H9 (cell line): Measurements from ENCODE around the gene EEF1AKMT3. TPM values are rescaled to one million over a fixed set of nuclear protein-coding genes. Genes with fewer than 3 reads are reported as not detected.
A peak's percentile ranks its signal among the peaks of the same experiment; 100 is the strongest.

ENCODE experiments used
- DNase-seq: peaks from one replicate; pipeline ENCODE4 v3.0.0-alpha.2; 2017
- H2AFZ ChIP-seq: one replicate; pipeline ENCODE4 v1.6.1; 2013; ENCODE audit warnings: mild to moderate bottlenecking, low read length, control low read depth, moderate library complexity
- H2AK5ac ChIP-seq: 2 replicates; pipeline ENCODE4 v1.6.1; 2013; ENCODE audit warnings: low read length, control low read depth, mixed read lengths; ENCODE audit not compliant: insufficient read length
- H2BK120ac ChIP-seq: one replicate; pipeline ENCODE4 v1.6.1; 2013; ENCODE audit warnings: low read depth, mild to moderate bottlenecking, low read length, control low read depth, inconsistent platforms; ENCODE audit not compliant: poor library complexity, severe bottlenecking
- H2BK12ac ChIP-seq: 2 replicates; pipeline ENCODE4 v1.6.1; 2013; ENCODE audit warnings: low read length, control low read depth, mixed read lengths, low read depth; ENCODE audit not compliant: insufficient read length
- H2BK15ac ChIP-seq: 2 replicates; pipeline ENCODE4 v1.6.1; 2013; ENCODE audit warnings: low read depth, low read length, control low read depth
- H2BK20ac ChIP-seq: one replicate; pipeline ENCODE4 v1.6.1; 2013; ENCODE audit warnings: low read depth, mild to moderate bottlenecking, low read length, control low read depth, inconsistent platforms; ENCODE audit not compliant: poor library complexity, severe bottlenecking
- H2BK5ac ChIP-seq: 2 replicates; pipeline ENCODE4 v1.6.1; 2013; ENCODE audit warnings: low read length, control low read depth, mixed read lengths; ENCODE audit not compliant: insufficient read length
- H3K14ac ChIP-seq: 2 replicates; pipeline ENCODE4 v1.6.1; 2013; ENCODE audit warnings: low read length, control low read depth; ENCODE audit not compliant: insufficient read depth
- H3K18ac ChIP-seq: 2 replicates; pipeline ENCODE4 v1.6.1; 2013; ENCODE audit warnings: low read depth, mild to moderate bottlenecking, mixed read lengths, low read length, control low read depth; ENCODE audit not compliant: insufficient read length
- H3K23ac ChIP-seq: 2 replicates; pipeline ENCODE4 v1.6.1; 2013; ENCODE audit warnings: low read length, control low read depth, mixed read lengths, low read depth; ENCODE audit not compliant: insufficient read length
- H3K23me2 ChIP-seq: 2 replicates; pipeline ENCODE4 v1.6.1; 2013; ENCODE audit warnings: low read depth, mild to moderate bottlenecking, mixed read lengths, low read length, control low read depth; ENCODE audit not compliant: insufficient read length, poor library complexity, severe bottlenecking
- H3K27ac ChIP-seq: 2 replicates; pipeline ENCODE4 v1.5.1; 2013; ENCODE audit warnings: low read length, control low read depth, mixed read lengths, low read depth; ENCODE audit not compliant: insufficient read length
- H3K27me3 ChIP-seq: 2 replicates; pipeline ENCODE4 v1.6.1; 2013; ENCODE audit warnings: low read length, control low read depth, inconsistent platforms; ENCODE audit not compliant: insufficient read depth
- H3K4ac ChIP-seq: 2 replicates; pipeline ENCODE4 v1.6.1; 2013; ENCODE audit warnings: low read depth, mild to moderate bottlenecking, control low read depth, inconsistent platforms, low read length, moderate library complexity
- H3K4me1 ChIP-seq: 2 replicates; pipeline ENCODE4 v1.6.1; 2013; ENCODE audit warnings: low read length, control low read depth, inconsistent platforms; ENCODE audit not compliant: insufficient read depth
- H3K4me2 ChIP-seq: 2 replicates; pipeline ENCODE4 v1.6.1; 2013; ENCODE audit warnings: low read length, control low read depth, mixed read lengths; ENCODE audit not compliant: insufficient read length, insufficient read depth
- H3K56ac ChIP-seq: 2 replicates; pipeline ENCODE4 v1.6.1; 2013; ENCODE audit warnings: low read depth, mild to moderate bottlenecking, mixed read lengths, low read length, control low read depth; ENCODE audit not compliant: insufficient read length
- H3K79me1 ChIP-seq: 2 replicates; pipeline ENCODE4 v1.6.1; 2013; ENCODE audit warnings: low read depth, mild to moderate bottlenecking, moderate library complexity, low read length, control low read depth, inconsistent platforms; ENCODE audit not compliant: insufficient read depth, poor library complexity, severe bottlenecking
- H3K79me2 ChIP-seq: 2 replicates; pipeline ENCODE4 v1.6.1; 2013; ENCODE audit warnings: low read length, control low read depth, inconsistent platforms; ENCODE audit not compliant: insufficient read depth
- H3K9ac ChIP-seq: 2 replicates; pipeline ENCODE4 v1.6.1; 2013; ENCODE audit warnings: low read length, control low read depth, mixed read lengths; ENCODE audit not compliant: insufficient read length; ENCODE audit errors: extremely low read depth
- H3K9me3 ChIP-seq: one replicate; pipeline ENCODE4 v1.6.1; 2013; ENCODE audit warnings: low read depth, low read length, inconsistent platforms; ENCODE audit not compliant: control insufficient read depth
- H3T11ph ChIP-seq: one replicate; pipeline ENCODE4 v1.6.1; 2013; ENCODE audit warnings: mild to moderate bottlenecking, low read length, control low read depth, inconsistent platforms
- H4K20me1 ChIP-seq: one replicate; pipeline ENCODE4 v1.6.1; 2013; ENCODE audit not compliant: control insufficient read depth, insufficient read length, insufficient read depth
- H4K5ac ChIP-seq: 2 replicates; pipeline ENCODE4 v1.6.1; 2013; ENCODE audit warnings: low read depth, mild to moderate bottlenecking, mixed read lengths, low read length, control low read depth; ENCODE audit not compliant: insufficient read length
- H4K8ac ChIP-seq: replicated peaks from 2 replicates; pipeline ENCODE4 v1.6.1; 2013; ENCODE audit warnings: low read length, control low read depth, mixed read lengths, low read depth; ENCODE audit not compliant: insufficient read length
- H4K91ac ChIP-seq: 2 replicates; pipeline ENCODE4 v1.6.1; 2013; ENCODE audit warnings: low read depth, mild to moderate bottlenecking, moderate library complexity, mixed read lengths, low read length, control low read depth; ENCODE audit not compliant: insufficient read length
- H3K27ac Mint-ChIP-seq, 3 experiments: 2 replicates in 2 of 3; 3 replicates in 1 of 3; pipeline ENCODE4 v1.8.0; 2020 to 2021; ENCODE audit warnings: mixed read lengths in 3 of 3, mild to moderate bottlenecking in 1 of 3, moderate library complexity in 1 of 3
- H3K27me3 Mint-ChIP-seq: 2 replicates; pipeline ENCODE4 v1.8.0; 2021; ENCODE audit warnings: low read depth, mild to moderate bottlenecking, moderate library complexity, mixed read lengths
- H3K36me3 Mint-ChIP-seq, 3 experiments: 2 replicates in 2 of 3; 3 replicates in 1 of 3; pipeline ENCODE4 v1.8.0; 2020 to 2021; ENCODE audit warnings: low read depth in 3 of 3, mixed read lengths in 3 of 3; ENCODE audit not compliant: insufficient read depth in 1 of 3
- H3K4me1 Mint-ChIP-seq, 2 experiments: 2 replicates each; pipeline ENCODE4 v1.8.0; 2020; ENCODE audit warnings: mixed read lengths in 2 of 2
- H3K4me3 Mint-ChIP-seq, 2 experiments: 2 replicates in 1 of 2; 3 replicates in 1 of 2; pipeline ENCODE4 v1.8.0; 2020 to 2021; ENCODE audit warnings: mild to moderate bottlenecking in 2 of 2, mixed read lengths in 2 of 2, moderate library complexity in 1 of 2
- H3K9me3 Mint-ChIP-seq, 2 experiments: 2 replicates in 1 of 2; 3 replicates in 1 of 2; pipeline ENCODE4 v1.8.0; 2020; ENCODE audit warnings: mild to moderate bottlenecking in 2 of 2, mixed read lengths in 2 of 2, moderate library complexity in 1 of 2
- CTCF ChIP-seq: fragments of 200-600 bp; sonication (generic); conservative IDR thresholded peaks from 3 replicates; pipeline ENCODE4 v1.8.0; 2021; ENCODE audit warnings: antibody characterized with exemption, mild to moderate bottlenecking
- WGBS: extraction: QIAGEN DNeasy Blood & Tissue Kit; methylation state at CpG from one replicate; pipeline ENCODE4 v1.1.7; 2013; ENCODE audit warnings: missing lambda C conversion rate, low lambda C conversion rate, mixed read lengths; ENCODE audit not compliant: insufficient read length; ENCODE audit errors: extremely low coverage; 5-methylcytosine and 5-hydroxymethylcytosine counted together
- total RNA-seq: library from RNA; stranded (reverse); gene quantifications from 2 replicates; pipeline ENCODE4 v1.2.1, GENCODE V29; 2021

Gene EEF1AKMT3
- total RNA-seq, 1 experiment from 2014 or later: 2.9 TPM

GRCh38 chr12:57750561-57751431, 21.6 kb upstream of the EEF1AKMT3 start:
- Histone ChIP-seq H2BK20ac (no peak overlapping the region), H2BK5ac (no peak overlapping the region), H3K23ac (no peak overlapping the region), H3K9me3 (no peaks in the 10 kb centered on the region), H2BK12ac (no peak overlapping the region), H3K18ac (peak overlapping the region; percentile 2), H3K14ac (no peak overlapping the region), H4K8ac (no peak overlapping the region), H3K56ac (no peak overlapping the region), H3K23me2 (peaks cover 14% of the 10 kb centered on the region), H2BK120ac (no peak overlapping the region), H2AK5ac (peak overlapping the region; percentile 72), H3K4me2 (peak overlapping the region; percentile 83), H3T11ph (no peak overlapping the region), H4K5ac (peak overlapping the region; percentile 44), H4K91ac (no peak overlapping the region), H2AFZ (no peak overlapping the region), H3K27me3 (peaks cover 2% of the 10 kb centered on the region; the same call in 1 of the 2 replicates), H3K4me1 (0 out of 2 replicates have a peak, but pooled peaks cover 7% of the 10 kb centered on the region), H4K20me1 (no peaks in the 10 kb centered on the region), H3K4ac (no peak overlapping the region), H2BK15ac (no peak overlapping the region), H3K27ac (no peak overlapping the region), H3K9ac (peak overlapping the region; percentile 94), H3K79me2 (peaks cover 13% of the 10 kb centered on the region; the same call in 1 of the 2 replicates), H3K79me1 (no peaks in the 10 kb centered on the region)
- peaks cover 0 to 2% of the 10 kb centered on the region in 2 experiments; a peak in 2 of 5 replicates for H3K9me3 Mint-ChIP-seq
- H3K36me3 Mint-ChIP-seq: peaks cover 35 to 58% (median 55%) of the 10 kb centered on the region in 3 experiments
- peaks cover 6% of the 10 kb centered on the region for H3K27me3 Mint-ChIP-seq
- WGBS: no CpG with 5 or more reads among the region's 15 CpGs
- peak overlapping the region; percentile 96 to 98 for H3K4me3 Mint-ChIP-seq
- peaks cover 37 to 39% of the 10 kb centered on the region in 2 experiments for H3K4me1 Mint-ChIP-seq
- TF ChIP-seq CTCF: no peak
- peak overlapping the region; percentile 82 to 100 (median 98) for H3K27ac Mint-ChIP-seq
- DNase-seq: no peak
